Ectodermal cell (in vitro differentiated cells): ENCODE measurements around the gene NUDT9.
"Not testable (repeated sequence)": the region's sequence is repeated elsewhere in the genome, so short reads cannot be mapped to it uniquely, and the experiment has no call there.

Experiments used
- H3K27ac ChIP-seq: 2 replicates; pipeline ENCODE4 v1.7.0; 2013; ENCODE audit warnings: mild to moderate bottlenecking, low read depth, low read length; ENCODE audit not compliant: insufficient read depth, poor library complexity, severe bottlenecking
- H3K27me3 ChIP-seq: 2 replicates; pipeline ENCODE4 v1.7.0; 2013; ENCODE audit warnings: mild to moderate bottlenecking, low read length; ENCODE audit not compliant: insufficient read depth, control insufficient read depth, poor library complexity, severe bottlenecking
- H3K36me3 ChIP-seq: one replicate; pipeline ENCODE4 v1.7.0; 2013; ENCODE audit warnings: low read length; ENCODE audit not compliant: control insufficient read depth, insufficient read depth
- H3K4me1 ChIP-seq: one replicate; pipeline ENCODE4 v1.7.0; 2013; ENCODE audit warnings: low read length; ENCODE audit not compliant: control insufficient read depth, insufficient read depth
- H3K4me3 ChIP-seq: 2 replicates; pipeline ENCODE4 v1.7.0; 2013; ENCODE audit warnings: low read depth, low read length, control low read depth; ENCODE audit not compliant: insufficient read depth
- H3K9me3 ChIP-seq: 2 replicates; pipeline ENCODE4 v1.7.0; 2013; ENCODE audit warnings: mild to moderate bottlenecking, low read length, moderate library complexity; ENCODE audit not compliant: control insufficient read depth
- WGBS, 2 experiments: methylation state at CpG; one replicate each; pipeline ENCODE4 v1.1.7; 2013; ENCODE audit warnings: missing lambda C conversion rate in 2 of 2; 5-methylcytosine and 5-hydroxymethylcytosine counted together

NUDT9 gene

GRCh38 chr4:87451537-87451936, 29.2 kb downstream of the NUDT9 start:
- Histone ChIP-seq H3K4me1 (no peaks in the 10 kb centered on the region), H3K27me3 (no peaks in the 10 kb centered on the region), H3K36me3 (peaks cover 5% of the 10 kb centered on the region), H3K4me3 (no peak overlapping the region), H3K27ac (no peak overlapping the region), H3K9me3 (no peaks in the 10 kb centered on the region)

DNA sequence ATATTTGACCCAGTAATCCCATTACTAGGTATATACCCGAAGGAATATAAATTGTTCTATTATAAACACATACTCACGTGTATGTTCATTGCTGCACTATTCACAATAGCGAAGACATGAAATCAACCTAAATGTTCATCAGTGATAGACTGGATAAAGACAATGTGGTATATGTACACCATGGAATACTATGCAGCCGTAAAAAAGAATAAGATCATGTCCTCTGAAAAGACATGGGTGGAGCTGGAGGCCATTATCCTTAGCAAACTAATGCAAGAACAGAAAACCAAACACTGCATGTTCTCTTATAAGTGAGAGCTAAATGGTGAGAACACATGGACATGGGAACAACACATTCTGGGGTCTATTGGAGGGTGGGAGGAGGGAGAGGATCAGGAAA, 36.5 kb downstream of the NUDT9 start:
- 84 to 90% methylated on average over 3 of the region's 4 CpGs for WGBS, 2 experiments
- H3K4me3 ChIP-seq, result no peak overlapping the region

GRCh38 chr4:87461281-87461700, 38.9 kb downstream of the NUDT9 start:
- Histone ChIP-seq H3K36me3 (peaks cover 7% of the 10 kb centered on the region), H3K9me3 (no peaks in the 10 kb centered on the region), H3K4me1 (no peaks in the 10 kb centered on the region), H3K4me3 (no peak overlapping the region), H3K27ac (no peak overlapping the region), H3K27me3 (no peaks in the 10 kb centered on the region)

More for the DNA sequence above, 36.5 kb downstream of the NUDT9 start:
- Histone ChIP-seq H3K36me3 (peaks cover 7% of the 10 kb centered on the region), H3K27ac (no peak overlapping the region), H3K27me3 (no peaks in the 10 kb centered on the region), H3K9me3 (no peaks in the 10 kb centered on the region), H3K4me1 (no peaks in the 10 kb centered on the region)

DNA sequence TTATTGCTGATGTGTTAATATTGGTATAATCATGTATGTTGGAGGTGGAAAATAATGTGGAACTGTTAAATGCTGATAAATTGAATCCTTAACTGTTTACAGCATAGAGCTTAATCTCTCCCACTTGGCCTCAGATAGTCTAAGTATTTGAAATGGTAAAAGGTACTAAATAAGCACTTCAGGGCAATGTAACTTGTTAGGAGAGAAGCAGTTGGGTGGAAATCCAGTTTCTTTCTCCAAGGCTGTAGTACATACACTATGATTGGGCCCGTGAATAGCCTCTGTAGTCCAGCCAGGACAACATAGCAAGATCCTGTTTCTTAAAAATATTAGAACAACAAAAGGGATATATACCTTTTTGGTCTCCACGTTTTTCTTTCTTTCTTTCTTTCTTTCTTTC, 39.7 kb downstream of the NUDT9 start:
- H3K27me3 ChIP-seq, result no peaks in the 10 kb centered on the region
- H3K36me3 ChIP-seq, result peaks cover 7% of the 10 kb centered on the region
- WGBS, 2 experiments, result 75 to 92% methylated on average over 1 of the region's 2 CpGs
- H3K27ac ChIP-seq, result no peak overlapping the region
- no peaks in the 10 kb centered on the region for H3K9me3 ChIP-seq
- no peaks in the 10 kb centered on the region for H3K4me1 ChIP-seq
- no peak overlapping the region for H3K4me3 ChIP-seq

DNA sequence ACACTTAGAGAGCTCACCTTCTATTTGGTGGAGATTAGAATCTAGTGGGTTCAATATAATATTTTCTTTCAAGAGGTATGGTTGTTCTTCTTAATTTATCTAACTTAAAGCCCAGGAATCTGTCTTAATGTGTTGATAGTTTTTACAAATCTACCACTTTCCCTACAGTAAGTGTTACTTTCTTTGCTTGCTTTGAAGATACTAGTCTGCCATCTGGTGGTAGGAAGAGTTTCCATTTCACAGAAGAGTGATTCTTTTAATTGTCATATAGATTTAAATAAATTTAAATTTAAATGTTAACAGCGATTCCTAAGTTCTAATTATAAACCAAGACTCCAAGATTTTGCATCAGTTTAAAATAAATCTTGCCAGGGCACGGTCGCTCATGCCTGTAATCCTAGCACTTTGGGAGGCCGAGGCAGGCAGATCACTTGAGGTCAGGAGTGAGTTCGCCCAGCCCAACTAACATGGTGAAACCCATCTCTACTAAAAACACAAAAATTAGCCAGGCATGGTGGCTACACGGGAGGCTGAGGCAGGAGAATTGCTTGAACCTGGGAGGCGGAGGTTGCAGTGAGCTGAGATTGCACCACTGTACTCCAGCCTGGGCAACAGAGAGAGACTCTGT, 43.5 kb downstream of the NUDT9 start:
- Histone ChIP-seq H3K27ac (no peak overlapping the region), H3K4me1 (no peaks in the 10 kb centered on the region), H3K36me3 (no peaks in the 10 kb centered on the region), H3K27me3 (no peaks in the 10 kb centered on the region), H3K4me3 (no peak overlapping the region), H3K9me3 (no peaks in the 10 kb centered on the region)
- WGBS, 2 experiments, result 59 to 65% methylated on average over 7 of the region's 7 CpGs

DNA sequence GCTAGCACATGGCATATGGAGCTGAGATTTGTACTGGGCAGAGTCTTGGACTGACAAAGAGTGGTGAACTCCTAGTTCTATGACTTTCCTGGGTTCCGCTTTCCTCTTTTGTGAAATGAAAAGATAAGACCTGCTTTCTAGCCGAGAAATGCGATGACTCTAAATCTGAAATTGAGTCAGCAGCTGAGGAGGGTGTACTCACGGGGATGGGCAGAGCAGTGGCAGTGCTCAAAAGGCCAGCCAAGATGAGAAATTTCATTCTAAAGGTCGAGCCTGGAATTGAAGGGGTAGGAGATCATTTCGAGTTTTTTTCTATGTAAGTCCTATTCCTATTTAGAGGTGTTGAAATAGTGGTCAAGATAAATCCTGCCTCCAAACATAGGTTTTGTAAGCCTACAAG, 47.0 kb downstream of the NUDT9 start:
- 95% methylated on average over 6 of the region's 6 CpGs for WGBS, 2 experiments
- no peaks in the 10 kb centered on the region for H3K4me1 ChIP-seq
- no peaks in the 10 kb centered on the region for H3K36me3 ChIP-seq
- no peak overlapping the region for H3K27ac ChIP-seq
- H3K4me3 ChIP-seq, result no peak overlapping the region
- H3K27me3 ChIP-seq, result no peaks in the 10 kb centered on the region
- H3K9me3 ChIP-seq, result no peaks in the 10 kb centered on the region

DNA sequence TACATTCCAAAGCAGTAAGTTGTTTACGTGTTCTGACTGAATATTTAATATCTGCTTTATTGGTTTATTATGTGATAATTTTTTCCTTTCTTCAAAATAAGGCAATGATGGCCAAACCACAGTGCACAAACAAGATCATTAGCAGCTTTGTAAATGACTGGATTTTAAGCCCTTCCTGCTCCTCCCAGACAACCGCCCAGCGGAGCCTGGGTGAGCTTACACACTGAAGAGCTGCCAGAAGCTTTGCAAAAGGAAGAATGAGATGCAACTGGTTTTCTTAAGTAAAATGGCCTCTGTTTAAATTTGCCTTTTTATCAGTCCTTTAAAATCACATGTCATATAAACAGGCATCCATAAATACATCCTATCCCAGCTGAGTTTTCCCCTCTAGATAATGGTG, 54.6 kb downstream of the NUDT9 start:
- Histone ChIP-seq H3K36me3 (no peaks in the 10 kb centered on the region), H3K27ac (no peak overlapping the region), H3K27me3 (no peaks in the 10 kb centered on the region), H3K9me3 (no peaks in the 10 kb centered on the region), H3K4me1 (no peaks in the 10 kb centered on the region), H3K4me3 (no peak overlapping the region)
- 83 to 92% methylated on average over 2 to 3 of the region's 3 CpGs for WGBS, 2 experiments

GRCh38 chr4:87478732-87479250, 56.4 kb downstream of the NUDT9 start:
- no peak overlapping the region for H3K27ac ChIP-seq
- H3K9me3 ChIP-seq, result no peaks in the 10 kb centered on the region
- H3K27me3 ChIP-seq, result no peaks in the 10 kb centered on the region
- H3K4me1 ChIP-seq, result no peaks in the 10 kb centered on the region
- no peak overlapping the region for H3K4me3 ChIP-seq
- H3K36me3 ChIP-seq, result no peaks in the 10 kb centered on the region
- WGBS, 2 experiments, result 41 to 60% methylated on average over 1 of the region's 1 CpG

DNA sequence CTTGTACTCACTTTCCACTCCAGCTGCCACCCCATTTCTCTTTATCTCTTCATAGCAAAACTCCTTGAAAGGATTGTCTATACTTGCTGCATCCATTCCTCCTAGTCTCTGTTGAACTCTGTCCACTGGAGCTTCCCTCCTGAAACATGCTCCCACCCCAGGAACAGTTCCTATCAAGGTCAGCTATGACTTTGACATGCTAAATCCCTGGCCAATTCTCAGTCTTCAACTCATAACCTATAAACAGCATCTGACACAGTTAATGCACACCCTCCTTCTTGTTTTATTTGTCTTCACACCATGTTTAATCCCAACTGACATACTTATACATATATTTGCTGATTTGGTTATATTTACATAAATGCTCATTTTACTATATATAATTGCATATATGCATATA, 59.0 kb downstream of the NUDT9 start:
- H3K4me3 ChIP-seq, result no peak overlapping the region
- H3K27me3 ChIP-seq, result no peaks in the 10 kb centered on the region
- H3K27ac ChIP-seq, result no peak overlapping the region
- H3K36me3 ChIP-seq, result no peaks in the 10 kb centered on the region
- no peaks in the 10 kb centered on the region for H3K9me3 ChIP-seq
- no peaks in the 10 kb centered on the region for H3K4me1 ChIP-seq

GRCh38 chr4:87483247-87483646, 60.9 kb downstream of the NUDT9 start:
- not testable (repeated sequence) for H3K27ac ChIP-seq, H3K4me3 ChIP-seq, H3K4me1 ChIP-seq, H3K36me3 ChIP-seq, H3K9me3 ChIP-seq, H3K27me3 ChIP-seq

DNA sequence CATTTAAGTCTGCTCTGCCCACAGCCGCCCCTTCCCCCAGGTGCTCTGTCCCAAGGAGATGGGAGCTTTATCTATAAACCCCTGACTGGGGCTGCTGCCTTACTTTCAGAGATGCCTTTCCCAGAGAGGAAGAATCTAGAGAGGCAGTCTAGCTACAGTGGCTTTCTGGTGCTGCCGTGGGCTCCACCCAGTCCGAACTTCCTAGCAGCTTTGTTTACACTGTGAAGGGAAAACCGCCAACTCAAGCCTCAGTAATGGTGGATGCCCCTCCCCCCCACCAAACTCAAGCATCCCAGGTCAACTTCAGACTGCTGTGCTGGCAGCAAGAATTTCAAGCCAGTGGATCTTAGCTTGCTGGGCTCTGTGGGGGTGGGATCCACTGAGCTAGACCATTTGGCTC, 66.3 kb downstream of the NUDT9 start:
- H3K9me3 ChIP-seq, H3K36me3 ChIP-seq, H3K27me3 ChIP-seq, H3K27ac ChIP-seq, H3K4me1 ChIP-seq, H3K4me3 ChIP-seq: not testable (repeated sequence)
- WGBS, 2 experiments, result 63 to 71% methylated on average over 4 of the region's 4 CpGs
